GM15510 (cell line): ENCODE results near the gene PIP5K1A.

Experiments used
- POLR2A ChIP-seq: IDR thresholded peaks from 3 replicates; pipeline ENCODE4 v1.6.1; 2011; ENCODE audit warnings: borderline replicate concordance; ENCODE audit not compliant: insufficient read length; ENCODE audit errors: extremely low read depth

The PIP5K1A gene

DNA sequence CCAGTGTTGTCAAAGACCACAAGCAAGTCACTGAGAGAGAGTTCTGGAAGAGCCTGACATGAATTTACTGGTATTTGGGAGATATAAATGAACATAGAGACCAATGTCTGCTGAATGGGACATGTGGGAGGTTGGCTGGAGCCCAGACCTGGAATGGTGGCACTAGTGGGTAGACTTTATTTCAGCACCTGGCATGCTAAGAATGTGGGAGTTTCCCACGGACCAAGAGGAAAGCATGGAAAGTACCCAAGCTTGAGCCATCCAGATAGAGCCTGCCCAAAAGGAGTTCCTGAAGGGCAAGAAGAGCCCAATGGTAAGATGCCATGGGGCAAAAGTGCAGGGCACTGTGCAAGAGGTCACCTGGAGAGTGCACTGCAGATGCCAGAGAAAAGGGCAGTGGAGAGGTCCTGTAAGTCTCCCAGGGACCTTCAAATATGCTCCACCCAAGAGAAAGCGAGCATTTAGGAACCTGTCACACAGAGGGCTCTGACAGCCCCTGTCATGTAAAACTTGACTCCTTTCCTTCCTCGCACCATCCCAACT lies 75.6 kb downstream of the PIP5K1A start:
- no peak for TF ChIP-seq POLR2A

DNA sequence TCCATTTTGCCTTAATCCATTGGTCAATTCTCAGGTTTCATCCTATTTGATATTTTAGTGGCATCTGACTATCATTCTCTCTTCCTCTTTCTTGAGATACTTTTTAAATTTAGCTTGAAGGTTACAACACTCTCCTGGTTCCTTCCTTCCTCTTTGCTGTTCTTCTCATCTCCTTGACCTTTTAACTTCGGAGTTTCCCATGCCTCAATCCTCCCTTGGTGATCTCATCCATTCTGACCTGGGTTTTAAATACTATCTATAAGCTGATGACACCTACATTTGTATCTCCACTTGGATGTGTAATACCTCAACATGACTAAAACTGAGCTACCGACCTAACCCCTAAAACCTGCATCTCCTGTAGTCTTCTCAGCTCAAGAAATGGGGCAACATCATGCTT lies 78.9 kb downstream of the PIP5K1A start:
- no peak for TF ChIP-seq POLR2A

DNA sequence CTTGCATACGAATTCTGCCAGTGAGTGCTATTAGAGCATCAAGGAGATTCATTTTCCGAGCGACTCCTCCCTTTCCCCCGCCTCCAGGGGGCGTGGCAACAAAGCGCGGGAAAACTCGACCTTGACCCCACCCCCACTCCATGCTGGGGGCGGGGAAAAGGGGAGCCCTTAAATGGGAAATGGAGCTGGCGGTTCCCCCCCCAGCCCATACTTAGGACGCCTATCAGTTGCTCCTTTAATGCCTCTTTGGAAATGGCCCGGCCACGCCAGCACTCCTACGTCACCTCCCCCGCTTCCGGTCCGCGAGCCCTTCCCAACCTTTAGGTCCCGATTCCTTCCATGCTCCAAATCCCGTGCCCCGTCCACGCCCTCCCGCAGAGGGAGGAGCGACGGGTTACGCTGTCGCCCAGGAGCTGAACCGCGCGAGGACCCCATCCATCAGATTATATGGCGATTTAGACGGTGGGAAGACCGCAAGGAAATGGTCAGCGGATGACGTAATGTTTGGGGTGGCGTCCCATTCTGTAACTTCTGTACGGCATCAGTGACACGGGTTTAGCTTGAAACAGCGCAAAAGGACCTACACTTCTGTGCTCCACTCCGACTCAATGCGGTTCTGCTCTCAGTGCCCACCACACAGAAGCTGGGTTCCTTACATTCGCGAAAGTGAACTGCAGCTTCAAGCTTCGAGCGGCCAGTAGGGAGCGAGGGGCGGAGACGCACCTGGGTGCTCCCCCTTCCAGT lies 83.0 kb downstream of the PIP5K1A start:
- peak; percentile 34 for TF ChIP-seq POLR2A

DNA sequence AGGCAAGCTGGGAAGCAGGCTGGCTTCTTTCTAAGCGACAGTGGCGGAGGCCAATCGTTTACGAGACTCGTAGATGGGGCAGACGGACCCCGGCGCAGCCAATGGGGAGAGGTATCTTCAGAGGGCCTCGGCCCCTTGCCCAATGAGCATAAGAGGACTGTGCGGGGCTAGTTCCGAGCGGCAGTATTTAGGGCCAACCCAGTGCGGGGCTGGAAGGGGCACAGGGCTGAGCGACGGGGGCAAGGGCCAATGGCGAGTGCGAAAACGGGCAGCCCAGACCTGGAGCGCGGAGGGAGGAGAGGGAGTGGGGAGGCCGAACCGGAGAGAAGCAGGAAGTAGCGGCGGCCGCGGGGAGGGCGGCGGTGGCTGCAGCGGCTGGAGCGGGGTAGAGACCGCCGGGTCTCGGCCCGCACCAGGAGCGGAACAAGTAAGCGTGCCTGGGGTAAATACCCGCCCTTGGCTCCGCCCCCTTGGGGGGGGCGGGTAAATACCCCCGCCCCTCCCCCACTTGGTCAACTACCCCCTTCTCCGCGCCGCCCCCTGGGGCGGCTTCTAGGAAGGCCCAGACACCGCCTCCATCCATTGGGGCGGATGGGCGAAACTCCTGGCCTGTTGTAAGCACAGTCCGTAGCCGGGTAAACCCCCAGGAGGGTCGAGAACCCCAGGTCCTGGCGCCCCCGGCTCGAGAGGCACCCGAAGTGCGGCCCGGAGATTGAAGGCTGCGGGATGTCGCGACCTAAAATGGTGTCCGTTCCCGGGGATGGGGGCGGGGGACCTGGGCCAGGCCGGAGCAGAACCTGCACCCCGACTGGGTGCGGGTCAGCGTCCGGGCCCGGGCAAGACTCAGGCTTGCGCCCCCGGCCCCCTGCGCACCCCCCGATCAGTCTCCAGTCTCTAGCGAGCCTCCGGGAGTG lies 83.9 kb downstream of the PIP5K1A start, which contains the start of gene ZNF687:
Gene ZNF687, plus strand, starts transcription at position 331 of the 914 bp plus-strand sequence. CDS start 3,993 bp downstream, outside the sequence.
- peak; percentile 57 for TF ChIP-seq POLR2A

DNA sequence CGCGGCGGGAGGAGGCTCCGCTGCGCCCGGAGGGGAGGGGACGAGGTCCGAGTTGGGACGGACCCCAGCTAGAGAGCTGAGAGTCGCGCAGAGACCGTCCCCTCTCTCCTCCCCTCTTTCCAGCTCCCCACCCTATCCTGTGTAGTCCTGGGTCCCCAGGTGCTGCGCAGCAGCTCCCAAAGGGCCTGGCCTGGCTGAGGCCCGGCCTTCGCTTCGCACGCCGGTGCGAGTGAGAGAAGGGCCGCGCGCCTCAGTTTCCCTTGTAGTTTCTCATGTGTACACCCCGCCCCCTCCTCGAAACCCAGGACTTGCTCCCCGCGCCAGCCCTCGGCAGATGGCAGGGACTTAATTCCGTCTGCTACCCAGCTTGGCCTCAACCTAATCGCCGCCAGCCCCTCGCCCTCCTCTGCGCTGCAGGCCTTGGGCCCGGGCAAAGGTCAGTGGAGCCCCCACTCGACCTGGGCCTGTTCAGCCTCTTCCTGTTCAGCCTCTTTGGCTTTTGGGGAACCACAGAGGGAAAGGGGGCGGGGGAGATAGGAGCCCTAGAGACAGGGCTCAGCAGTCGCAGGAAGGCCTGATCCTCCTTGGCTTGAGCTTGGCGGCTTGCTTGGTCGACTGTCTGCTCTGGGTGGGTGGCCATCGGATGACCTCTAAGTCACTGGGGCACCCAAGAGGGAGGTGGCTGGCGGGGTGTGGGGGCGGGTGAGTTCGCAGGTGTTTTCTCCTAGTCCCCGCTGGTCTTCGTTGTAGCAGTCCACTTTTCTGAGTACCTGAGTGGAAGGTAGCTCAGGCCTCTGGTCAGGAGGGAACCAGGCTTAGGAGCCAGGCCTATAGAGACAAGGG lies 84.8 kb downstream of the PIP5K1A start:
- TF ChIP-seq POLR2A = no peak

DNA sequence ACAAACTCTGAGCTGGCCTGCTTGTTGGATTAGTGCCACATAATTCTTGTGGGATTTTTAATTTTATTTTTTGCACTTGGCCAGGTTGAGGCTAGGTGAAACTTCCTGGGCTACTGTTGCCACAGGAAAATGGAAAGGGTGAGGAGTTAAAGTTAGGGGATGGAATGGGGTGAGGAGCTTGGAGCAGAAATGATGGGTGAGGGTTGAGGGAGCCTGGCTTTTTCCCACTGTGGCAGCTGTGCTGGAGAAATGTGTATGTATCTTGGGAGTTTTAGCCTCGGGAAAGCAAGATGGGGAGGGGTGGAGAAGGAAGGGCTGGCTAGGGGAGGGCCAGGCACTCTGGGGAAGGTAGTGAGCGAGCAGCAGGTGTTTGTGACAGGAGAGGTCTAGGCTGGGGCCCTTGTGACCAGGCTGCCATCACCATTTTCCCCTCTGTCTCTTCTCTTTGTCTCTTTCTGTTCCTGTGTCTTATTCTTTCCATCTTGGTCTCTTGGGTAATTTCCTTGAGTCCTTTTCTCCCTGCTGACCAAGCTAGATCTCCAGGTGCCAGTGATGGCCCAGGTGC lies 85.7 kb downstream of the PIP5K1A start:
- TF ChIP-seq POLR2A = no peak

DNA sequence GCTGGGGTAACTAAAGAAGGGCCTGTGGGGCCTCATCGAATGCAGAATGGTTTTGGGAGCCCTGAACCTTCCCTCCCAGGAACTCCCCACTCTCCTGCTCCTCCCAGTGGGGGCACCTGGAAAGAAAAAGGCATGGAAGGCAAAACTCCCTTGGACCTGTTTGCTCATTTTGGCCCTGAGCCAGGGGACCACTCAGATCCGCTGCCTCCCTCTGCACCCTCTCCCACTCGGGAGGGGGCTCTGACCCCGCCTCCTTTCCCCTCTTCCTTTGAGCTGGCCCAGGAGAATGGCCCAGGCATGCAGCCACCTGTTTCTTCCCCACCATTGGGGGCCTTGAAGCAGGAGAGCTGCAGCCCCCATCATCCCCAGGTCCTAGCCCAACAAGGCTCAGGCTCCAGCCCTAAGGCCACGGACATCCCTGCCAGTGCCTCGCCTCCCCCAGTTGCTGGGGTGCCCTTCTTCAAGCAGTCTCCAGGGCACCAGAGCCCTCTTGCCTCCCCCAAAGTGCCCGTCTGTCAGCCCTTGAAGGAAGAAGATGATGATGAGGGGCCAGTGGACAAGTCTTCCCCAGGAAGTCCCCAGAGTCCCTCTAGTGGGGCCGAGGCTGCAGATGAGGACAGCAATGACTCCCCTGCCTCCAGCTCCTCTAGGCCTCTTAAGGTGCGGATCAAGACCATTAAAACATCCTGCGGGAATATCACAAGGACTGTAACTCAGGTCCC lies 88.4 kb downstream of the PIP5K1A start:
- TF ChIP-seq POLR2A = peak; percentile 17

DNA sequence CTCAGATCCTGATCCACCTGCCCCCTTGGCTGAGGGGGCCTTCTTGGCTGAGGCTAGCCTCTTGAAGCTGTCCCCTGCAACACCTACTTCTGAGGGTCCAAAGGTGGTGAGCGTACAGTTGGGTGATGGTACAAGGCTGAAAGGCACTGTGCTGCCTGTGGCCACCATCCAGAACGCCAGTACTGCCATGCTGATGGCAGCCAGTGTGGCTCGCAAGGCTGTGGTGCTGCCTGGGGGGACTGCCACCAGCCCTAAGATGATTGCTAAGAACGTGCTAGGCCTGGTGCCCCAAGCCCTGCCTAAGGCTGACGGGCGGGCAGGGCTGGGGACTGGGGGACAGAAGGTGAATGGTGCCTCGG lies 89.0 kb downstream of the PIP5K1A start:
- no peak for TF ChIP-seq POLR2A

DNA sequence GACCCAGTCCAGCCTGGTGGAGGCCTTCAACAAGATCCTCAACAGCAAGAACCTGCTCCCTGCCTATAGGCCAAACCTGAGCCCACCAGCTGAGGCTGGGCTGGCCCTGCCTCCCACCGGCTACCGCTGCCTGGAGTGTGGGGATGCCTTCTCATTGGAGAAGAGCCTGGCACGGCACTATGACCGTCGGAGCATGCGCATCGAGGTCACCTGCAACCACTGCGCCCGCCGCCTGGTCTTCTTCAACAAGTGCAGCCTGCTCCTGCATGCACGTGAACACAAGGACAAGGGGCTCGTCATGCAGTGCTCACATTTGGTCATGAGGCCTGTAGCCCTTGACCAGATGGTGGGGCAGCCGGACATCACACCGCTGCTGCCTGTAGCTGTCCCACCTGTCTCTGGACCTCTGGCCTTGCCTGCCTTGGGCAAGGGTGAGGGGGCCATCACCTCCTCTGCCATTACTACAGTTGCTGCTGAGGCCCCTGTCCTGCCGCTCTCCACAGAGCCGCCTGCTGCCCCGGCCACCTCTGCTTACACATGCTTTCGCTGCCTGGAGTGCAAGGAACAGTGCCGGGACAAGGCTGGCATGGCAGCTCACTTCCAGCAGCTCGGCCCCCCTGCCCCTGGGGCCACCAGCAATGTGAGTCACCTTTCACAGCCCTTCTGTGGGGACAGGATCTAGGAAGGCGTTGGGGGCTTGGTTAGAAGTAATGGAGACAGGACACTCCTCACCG lies 89.6 kb downstream of the PIP5K1A start:
- no peak for TF ChIP-seq POLR2A

DNA sequence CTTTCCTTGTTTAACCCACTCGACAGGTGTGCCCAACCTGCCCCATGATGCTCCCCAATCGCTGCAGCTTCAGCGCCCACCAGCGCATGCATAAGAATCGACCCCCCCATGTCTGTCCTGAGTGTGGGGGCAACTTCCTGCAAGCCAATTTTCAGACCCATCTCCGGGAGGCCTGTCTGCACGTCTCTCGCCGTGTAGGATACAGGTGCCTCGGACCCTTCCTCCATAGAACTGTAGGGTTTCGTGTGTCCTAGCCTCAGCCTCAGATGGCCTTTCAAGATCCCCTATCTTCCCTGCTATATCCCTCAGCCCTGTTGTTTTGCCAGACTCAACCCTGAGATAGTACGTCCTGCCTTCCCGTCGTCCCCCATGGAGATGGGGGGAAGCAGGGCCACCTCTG lies 90.2 kb downstream of the PIP5K1A start:
- no peak for TF ChIP-seq POLR2A

DNA sequence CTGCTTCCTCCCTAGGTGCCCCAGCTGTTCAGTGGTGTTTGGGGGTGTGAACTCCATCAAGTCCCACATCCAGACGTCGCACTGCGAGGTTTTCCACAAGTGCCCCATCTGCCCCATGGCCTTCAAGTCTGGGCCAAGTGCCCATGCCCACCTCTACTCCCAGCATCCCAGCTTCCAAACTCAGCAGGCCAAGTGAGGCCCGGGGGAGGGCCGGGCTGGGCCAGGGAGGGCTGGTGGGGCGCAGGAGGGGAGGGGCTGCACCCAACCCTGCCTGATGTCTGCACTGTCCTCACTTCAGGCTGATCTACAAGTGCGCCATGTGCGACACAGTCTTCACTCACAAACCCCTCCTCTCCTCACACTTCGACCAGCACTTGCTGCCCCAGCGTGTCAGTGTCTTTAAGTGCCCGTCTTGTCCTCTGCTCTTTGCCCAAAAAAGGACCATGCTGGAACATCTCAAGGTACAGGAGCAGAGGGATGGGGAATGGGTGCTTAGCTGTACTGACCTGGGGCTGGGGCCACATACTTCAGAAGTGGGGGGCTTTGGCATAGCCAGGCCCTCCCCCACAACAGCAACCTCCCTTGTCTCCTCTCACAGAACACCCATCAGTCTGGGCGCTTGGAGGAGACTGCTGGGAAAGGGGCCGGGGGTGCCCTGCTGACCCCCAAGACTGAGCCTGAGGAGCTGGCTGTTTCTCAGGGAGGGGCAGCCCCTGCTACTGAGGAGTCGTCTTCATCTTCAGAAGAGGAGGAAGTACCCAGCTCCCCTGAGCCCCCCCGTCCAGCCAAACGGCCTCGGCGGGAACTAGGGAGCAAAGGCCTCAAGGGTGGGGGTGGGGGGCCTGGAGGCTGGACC lies 91.0 kb downstream of the PIP5K1A start:
- TF ChIP-seq POLR2A = no peak
